SK-N-SH (cell line): ENCODE results near the gene GPC2.

Experiments
- GABPA ChIP-seq: IDR thresholded peaks from 2 replicates; pipeline ENCODE4 v1.4.0; 2012; ENCODE audit warnings: low read depth, mild to moderate bottlenecking
- MAX ChIP-seq: IDR thresholded peaks from 2 replicates; pipeline ENCODE4 v1.4.0; 2012; ENCODE audit warnings: low read depth
- MEF2A ChIP-seq: IDR thresholded peaks from 2 replicates; pipeline ENCODE4 v1.4.0; 2012; ENCODE audit warnings: low read depth, borderline replicate concordance
- PBX3 ChIP-seq: IDR thresholded peaks from 2 replicates; pipeline ENCODE4; 2012
- RFX5 ChIP-seq: IDR thresholded peaks from 2 replicates; pipeline ENCODE4 v1.6.1; 2012; ENCODE audit warnings: mild to moderate bottlenecking, improper control_type of control experiment, low read length
- YY1 ChIP-seq: IDR thresholded peaks from 2 replicates; pipeline ENCODE4 v1.4.0; 2012; ENCODE audit warnings: low read depth, mild to moderate bottlenecking
- TF ChIP-seq, protein P1 (sequence below): fragments of 200-600 bp; sonication (generic); IDR thresholded peaks from 2 replicates; pipeline ENCODE4 v1.6.1; 2017; ENCODE audit warnings: antibody characterized with exemption, mild to moderate bottlenecking, moderate library complexity
- TF ChIP-seq, protein P2 (sequence below): IDR thresholded peaks from 2 replicates; pipeline ENCODE4 v1.4.0; 2012; ENCODE audit warnings: low read depth, borderline replicate concordance

GRCh38 chr7:100212631-100213286 lies 35.6 kb upstream of the GPC2 start:
- no peak for TF ChIP-seq MEF2A
- no peak for TF ChIP-seq YY1
- no peak for TF ChIP-seq GABPA
- no peak for TF ChIP-seq MAX
- TF ChIP-seq RFX5: no peak
- TF ChIP-seq, protein P1, sequence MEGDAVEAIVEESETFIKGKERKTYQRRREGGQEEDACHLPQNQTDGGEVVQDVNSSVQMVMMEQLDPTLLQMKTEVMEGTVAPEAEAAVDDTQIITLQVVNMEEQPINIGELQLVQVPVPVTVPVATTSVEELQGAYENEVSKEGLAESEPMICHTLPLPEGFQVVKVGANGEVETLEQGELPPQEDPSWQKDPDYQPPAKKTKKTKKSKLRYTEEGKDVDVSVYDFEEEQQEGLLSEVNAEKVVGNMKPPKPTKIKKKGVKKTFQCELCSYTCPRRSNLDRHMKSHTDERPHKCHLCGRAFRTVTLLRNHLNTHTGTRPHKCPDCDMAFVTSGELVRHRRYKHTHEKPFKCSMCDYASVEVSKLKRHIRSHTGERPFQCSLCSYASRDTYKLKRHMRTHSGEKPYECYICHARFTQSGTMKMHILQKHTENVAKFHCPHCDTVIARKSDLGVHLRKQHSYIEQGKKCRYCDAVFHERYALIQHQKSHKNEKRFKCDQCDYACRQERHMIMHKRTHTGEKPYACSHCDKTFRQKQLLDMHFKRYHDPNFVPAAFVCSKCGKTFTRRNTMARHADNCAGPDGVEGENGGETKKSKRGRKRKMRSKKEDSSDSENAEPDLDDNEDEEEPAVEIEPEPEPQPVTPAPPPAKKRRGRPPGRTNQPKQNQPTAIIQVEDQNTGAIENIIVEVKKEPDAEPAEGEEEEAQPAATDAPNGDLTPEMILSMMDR: no peak
- TF ChIP-seq PBX3: no peak
- TF ChIP-seq, protein P2, sequence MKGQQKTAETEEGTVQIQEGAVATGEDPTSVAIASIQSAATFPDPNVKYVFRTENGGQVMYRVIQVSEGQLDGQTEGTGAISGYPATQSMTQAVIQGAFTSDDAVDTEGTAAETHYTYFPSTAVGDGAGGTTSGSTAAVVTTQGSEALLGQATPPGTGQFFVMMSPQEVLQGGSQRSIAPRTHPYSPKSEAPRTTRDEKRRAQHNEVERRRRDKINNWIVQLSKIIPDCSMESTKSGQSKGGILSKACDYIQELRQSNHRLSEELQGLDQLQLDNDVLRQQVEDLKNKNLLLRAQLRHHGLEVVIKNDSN: no peak
